GM19438 (cell line): ENCODE results near the gene CREM.

Experiments used
- ATAC-seq: cut with Tn5 transposase; IDR thresholded peaks from one replicate; pipeline ENCODE4 v1.9.1; 2021; ENCODE audit warnings: low read depth; ENCODE audit not compliant: unreplicated experiment

The CREM gene

DNA sequence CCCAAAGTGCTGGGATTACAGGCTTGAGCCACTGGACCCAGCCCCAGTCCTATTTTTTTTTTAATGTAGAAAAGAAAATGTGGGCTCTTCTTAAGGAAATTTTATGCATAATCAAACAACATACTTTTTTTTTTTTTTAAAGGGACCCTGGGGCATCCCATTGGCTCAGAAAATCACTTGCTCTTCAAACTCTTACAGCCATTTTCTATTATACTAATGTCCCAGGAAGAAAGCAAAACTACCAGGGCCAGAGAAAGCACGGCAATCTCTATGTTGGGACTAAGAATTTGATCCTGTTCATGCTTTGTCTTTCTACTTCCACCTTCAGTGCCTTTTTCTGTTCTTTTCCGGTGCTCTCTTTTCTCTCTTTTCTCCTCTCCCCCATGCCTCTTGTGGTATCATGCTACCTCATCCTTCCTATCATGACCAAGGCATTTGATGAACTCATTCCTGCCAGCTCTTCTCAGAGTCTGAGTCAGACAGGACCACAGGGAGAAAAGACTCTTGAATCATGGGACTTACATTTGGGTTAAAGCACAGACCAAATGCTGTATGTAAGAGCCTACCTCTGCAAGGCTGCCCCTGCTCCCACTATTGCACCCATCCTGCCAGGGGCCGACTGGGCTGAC, 133.2 kb downstream of the CREM start:
- no peak for ATAC-seq

DNA sequence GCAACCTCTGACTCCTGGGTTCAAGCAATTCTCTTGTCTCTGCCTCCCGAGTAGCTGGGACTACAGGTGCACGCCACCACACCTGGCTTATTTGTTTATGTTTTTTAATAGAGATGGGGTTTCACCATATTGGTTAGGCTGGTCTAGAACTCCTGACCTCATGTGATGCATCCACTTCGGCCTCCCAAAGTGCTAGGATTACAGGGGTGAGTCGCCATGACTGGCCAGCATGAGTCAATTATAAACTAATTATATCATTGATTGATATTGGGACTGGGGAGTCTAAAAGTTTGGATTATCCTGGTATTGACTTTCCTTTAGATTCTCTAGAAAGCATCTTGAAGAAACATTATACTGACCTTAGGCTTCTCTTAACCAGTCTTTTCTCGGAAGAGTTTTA, 135.8 kb downstream of the CREM start:
- no peak for ATAC-seq
